Measurements from ENCODE around the gene WRNIP1.

The WRNIP1 gene

GRCh38 chr6:2763876-2764540 is 1.2 kb upstream of the WRNIP1 start:
- no peak for DNase-seq

- DNase-seq, result peak; percentile 86
These were observed 505 bp upstream of the WRNIP1 start for GRCh38 chr6:2764610-2765165.

DNA sequence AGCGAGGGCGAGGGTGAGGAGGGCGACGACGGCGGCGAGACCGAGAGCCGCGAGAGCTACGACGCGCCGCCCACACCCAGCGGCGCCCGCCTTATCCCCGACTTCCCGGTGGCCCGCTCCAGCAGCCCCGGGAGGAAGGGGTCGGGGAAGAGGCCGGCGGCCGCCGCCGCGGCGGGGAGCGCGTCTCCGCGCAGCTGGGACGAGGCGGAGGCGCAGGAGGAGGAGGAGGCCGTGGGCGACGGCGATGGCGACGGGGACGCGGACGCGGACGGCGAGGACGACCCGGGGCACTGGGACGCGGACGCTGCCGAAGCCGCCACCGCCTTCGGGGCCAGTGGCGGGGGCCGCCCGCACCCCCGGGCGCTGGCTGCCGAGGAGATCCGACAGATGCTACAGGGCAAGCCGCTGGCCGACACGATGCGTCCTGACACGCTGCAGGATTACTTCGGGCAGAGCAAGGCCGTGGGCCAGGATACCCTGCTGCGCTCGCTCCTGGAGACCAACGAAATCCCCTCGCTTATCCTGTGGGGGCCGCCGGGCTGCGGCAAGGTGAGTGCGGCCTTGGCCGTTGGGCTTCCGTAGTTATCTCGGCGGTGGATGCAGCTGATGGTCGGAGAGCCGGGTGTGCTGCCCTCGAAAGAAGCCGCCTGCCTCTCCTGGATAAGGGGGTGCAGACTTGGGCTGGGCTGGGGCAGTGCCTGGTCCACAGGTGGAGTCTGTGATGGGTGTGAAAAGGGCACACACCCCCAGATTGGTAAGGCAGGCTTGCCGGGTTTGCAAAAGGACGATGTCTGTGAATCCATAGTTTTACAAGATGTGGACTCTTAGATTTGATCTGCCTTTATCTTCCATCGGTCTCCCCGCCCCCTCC is 938 bp downstream of the WRNIP1 start:
- DNase-seq, result peak; percentile 36

- peak; percentile 29 for DNase-seq
These were observed 1.8 kb downstream of the WRNIP1 start for GRCh38 chr6:2766767-2767656.

DNA sequence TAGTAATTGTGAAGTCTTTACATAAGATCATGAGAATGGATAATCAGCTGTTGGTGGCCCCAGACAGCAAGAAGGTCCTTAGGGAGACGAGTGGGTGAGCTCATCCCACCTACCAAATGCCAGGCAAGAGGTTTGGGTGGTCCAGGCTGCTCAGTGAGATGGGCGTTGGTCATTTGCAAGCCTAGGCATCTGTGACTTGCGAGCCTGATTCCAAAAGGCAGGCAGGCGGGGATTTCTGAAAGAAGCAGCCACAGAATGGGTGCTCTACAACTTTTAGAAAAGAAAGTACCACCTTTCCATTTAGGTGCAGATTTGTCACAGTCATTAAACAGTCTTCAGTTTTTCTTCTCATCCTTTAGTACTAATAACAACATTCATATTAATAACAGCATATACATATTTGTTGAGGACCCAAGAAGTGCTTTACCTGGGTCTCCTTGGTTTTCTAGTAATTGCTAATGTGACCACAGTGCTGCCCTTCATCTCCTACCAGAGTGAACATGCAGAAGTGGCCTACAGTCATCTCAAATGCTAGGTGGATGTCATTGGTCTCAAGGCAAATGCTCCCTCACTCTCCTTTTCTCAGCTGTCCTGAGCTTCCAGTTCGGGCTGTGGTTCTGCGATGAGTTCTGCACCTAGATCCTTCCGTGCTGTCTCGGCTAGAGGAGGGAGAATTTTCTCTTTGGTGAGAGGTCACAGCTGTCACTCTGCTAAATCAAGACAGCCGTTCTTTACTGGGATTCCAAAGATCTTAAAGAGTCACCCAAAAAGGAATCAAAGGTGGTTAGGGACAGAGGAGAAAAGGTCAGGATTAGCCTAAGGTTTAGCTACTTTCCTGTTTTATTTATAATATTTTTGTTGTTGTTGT is 2.7 kb downstream of the WRNIP1 start:
- no peak for DNase-seq

DNA sequence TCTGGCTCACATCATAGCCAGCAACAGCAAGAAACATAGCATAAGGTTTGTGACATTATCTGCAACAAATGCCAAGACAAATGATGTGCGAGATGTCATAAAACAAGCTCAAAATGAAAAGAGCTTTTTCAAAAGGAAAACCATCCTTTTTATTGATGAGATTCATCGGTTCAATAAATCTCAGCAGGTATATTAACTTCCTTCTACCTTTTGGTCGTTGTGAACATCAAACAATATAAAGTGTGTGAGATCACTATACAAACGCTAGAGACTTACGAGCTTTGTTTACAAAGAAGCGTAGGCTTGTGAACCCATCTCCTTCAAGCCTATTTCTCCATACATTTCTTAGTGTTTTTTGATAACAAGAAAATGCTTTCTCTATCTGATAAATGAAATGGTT is 3.5 kb downstream of the WRNIP1 start:
- no peak for DNase-seq

DNA sequence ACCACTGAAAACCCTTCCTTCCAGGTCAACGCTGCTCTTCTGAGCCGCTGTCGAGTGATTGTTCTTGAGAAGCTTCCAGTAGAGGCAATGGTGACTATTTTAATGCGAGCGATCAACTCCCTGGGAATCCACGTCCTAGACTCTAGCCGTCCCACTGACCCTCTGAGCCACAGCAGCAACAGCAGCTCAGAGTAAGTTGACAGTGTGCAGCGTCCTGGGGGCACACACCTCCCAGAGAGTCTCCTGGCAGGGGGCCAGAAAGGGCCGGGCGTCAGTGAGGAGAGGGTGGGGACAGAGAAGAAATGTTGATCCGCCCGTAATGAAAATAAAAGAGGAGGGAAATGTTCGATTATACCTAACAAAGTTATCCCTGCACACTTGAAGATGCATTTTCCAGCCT is 5.0 kb downstream of the WRNIP1 start:
- no peak for DNase-seq

GRCh38 chr6:2771079-2771478 is 5.9 kb downstream of the WRNIP1 start:
- no peak for DNase-seq

GRCh38 chr6:2772840-2773239 is 7.6 kb downstream of the WRNIP1 start:
- no peak for DNase-seq

DNA sequence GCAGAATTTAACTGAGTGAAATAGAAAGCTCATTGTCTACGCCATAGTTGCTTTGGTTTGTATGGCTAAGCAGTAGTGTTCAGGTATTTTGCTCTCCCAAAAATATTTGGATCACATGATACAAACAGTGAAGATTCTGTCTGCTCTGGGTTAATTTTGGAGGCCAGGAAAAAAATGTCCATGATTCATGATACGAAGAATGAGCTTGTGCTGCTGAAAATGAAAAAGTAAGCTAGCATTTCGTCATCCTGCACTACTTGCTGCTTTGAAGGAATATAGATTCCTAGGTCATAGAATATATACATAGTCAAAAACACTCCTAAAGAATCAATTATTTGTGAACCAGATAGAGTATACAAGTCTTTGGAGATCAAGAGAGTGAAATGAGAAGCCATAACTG is 8.3 kb downstream of the WRNIP1 start:
- no peak for DNase-seq

GRCh38 chr6:2775003-2775402 is 9.8 kb downstream of the WRNIP1 start:
- DNase-seq, result no peak

GRCh38 chr6:2777249-2777648 is 12.1 kb downstream of the WRNIP1 start:
- no peak for DNase-seq

DNA sequence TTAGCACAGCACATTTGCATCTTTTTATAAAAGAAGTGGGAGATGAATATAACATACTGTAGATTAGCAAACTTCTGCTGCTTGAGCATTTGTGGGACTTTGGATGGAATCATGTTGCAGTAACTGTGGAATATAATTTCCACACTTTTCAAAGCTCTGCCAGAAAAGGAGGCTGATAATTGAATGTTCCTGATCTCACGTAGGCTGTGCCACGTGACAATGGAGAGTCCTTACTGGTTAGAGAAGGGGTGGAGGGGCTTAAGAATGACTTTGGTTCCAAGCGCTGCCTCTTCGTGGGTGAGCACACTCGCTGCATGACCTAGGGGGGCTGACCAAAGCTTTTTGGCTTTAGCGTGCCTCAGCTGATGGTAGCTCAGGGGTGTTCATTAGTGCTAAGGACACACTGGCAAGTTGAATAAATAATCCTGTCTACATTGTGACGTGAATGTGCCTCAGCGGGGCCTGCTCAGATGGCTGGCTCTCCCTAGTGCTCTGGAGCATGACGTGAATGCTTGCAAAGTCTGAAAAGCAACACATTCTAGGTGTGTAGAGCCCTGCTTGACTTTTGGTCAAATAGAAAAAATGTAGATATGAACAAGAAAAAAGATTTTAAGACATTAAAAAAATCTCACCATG is 15.0 kb downstream of the WRNIP1 start:
- no peak for DNase-seq

- DNase-seq, result no peak
These were observed 16.6 kb downstream of the WRNIP1 start for GRCh38 chr6:2781685-2782355.

- DNase-seq, result no peak
These were observed 17.1 kb downstream of the WRNIP1 start for GRCh38 chr6:2782356-2782708.

DNA sequence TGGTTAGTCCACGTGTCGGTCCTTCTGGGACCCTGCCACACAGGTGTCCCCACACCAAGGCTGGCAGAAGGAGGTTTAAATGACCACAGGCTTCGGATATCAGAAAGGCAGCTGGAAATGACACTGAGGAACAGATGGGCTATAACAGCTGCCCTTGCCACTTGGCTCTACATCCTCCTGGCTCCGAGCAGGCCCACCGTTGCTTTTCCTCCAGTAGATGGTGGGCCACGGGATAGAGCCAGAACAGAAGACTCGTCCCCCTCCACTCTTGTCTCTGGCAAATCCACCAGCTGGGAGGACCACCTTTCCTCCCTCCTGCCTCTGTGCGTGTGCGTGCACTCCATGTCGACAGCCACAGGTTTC is 17.6 kb downstream of the WRNIP1 start:
- DNase-seq, result no peak

- DNase-seq, result no peak
These were observed 18.2 kb downstream of the WRNIP1 start for GRCh38 chr6:2783188-2783963.

DNA sequence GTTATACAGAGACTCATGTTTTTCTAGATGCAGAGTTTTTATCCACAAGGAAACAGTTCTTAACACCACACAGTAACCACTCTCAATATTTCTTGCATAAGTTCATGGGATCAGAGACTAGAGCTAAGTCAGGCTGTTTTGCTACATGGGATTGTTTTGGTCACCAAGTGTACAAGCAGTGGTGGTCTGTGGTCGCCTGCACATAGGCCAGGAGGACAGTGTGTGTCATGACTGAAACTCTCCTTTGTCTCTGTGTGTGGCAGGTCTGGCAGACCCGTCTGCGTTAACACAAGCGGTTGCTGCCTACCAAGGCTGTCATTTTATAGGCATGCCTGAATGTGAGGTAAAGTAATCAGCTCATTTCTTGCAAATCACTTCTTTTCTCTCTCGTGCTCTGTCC is 18.9 kb downstream of the WRNIP1 start:
- no peak for DNase-seq

GRCh38 chr6:2784930-2785329 is 19.7 kb downstream of the WRNIP1 start:
- DNase-seq, result no peak

DNA sequence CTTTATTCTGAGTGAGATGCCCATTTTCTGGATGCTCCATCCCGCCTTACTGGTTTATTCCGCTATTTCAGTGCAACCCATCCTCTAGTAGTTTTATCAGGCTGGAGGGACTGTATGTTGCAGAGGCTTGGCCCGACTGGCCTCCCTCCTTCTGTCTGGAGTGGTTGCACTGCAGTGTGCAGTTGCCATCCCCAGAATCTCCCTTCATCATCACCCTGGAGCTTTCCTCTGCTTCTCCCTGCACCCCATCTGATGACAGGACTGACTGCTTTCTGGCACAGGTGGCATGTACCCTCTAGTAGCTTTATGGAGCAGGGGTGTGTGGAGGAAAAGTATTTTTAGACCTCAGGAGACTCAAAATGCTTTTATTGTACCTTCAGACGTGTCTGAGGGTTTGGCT is 21.1 kb downstream of the WRNIP1 start:
- DNase-seq, result no peak
